NCI-H2196 treated with DMSO at 0.1 percent for 48 hours (cell line): ENCODE results near the gene ANXA7.
A peak's percentile ranks its signal among the peaks of the same experiment; 100 is the strongest.

ENCODE experiments used
- DNase-seq: peaks from one replicate; lab custom pipeline; 2025; ENCODE audit not compliant: unreplicated experiment; lab: John Stamatoyannopoulos, UW

The ANXA7 gene

DNA sequence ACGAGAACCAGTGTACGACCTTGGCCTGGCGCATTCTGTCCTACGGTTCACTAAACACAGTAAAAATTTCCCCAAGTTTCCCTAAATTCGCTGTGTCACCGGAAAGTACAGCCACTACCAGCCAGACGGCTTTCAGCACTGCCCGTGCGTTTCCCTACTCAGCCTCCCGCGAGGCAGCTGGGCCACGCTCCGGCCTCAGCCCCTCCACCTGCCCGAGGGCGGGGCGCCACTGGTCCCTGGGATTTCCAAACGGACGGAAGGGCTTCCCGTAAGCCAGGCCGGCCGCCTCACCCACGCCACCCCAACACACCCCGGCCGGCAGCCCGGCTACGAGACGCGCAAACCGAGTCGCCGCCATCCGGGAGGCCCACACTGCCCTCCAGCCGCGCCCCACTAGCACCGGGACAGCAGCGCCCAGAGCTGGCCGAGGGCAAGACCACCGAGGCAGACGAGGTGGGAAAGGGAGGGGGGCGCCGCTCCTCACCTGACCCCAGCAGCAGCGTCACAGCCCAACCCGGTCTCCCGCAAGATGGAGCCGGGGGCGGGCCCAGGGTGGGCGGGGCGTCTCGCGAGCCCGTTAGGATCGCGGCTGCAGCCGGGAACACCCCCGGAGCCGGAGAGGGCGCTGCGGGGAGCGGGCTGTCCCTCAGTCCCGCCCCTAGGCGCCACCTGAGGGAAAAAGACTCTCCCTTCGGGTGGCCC, at the start of gene ANXA7:
ANXA7 (minus strand) TSS at position 531 of the 702 bp plus-strand sequence. CDS start 13,202 bp downstream, outside the sequence.
- peak; percentile 69 for DNase-seq

DNA sequence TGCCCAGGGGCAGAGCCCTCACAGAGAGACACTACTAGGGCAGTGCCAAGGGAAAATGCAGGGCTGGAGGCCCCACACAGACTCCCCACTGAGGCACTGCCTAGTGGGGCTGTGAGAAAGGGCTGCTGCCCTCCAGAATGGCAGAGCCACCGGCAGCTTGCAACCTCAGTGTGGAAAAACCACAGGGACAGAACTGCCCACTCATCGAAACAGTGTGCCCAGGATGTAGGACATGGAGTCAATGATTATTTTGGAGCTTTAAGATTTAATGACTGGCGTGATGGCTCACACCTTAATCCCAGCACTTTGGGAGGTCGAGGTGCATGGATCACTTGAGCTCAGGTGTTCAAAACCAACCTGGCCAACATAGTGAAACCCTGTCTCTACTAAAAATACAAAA, 47.0 kb upstream of the ANXA7 start:
- no peak for DNase-seq

DNA sequence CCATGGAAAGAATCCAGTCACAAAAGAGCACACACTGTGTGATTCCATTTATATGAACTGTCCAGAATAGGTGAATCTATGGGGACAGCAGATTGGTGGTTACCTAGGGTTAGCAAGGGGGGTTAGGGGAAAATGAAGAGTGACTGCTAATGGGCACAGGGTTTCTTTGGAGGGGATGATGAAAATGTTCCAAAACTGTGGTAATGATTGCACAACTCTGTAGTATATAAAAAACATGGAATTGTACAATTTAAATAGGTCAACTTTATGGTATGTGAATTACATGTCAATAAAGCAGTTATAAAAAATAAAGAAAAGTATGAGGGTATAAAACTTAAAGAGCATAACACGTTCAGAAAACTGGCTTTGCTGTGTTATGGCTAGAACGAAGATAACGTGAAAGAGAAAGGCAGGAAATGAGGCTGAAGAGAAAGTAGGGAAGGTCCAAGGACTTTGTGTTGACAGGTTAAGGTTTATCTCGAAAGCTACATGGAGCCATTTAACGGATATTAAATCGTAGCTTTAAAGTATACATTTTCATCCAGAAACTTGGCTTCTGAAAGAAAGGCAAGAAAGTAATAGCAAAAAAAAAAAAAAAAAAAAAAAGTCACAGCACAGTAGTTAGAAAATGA, 45.9 kb upstream of the ANXA7 start:
- DNase-seq, result no peak

DNA sequence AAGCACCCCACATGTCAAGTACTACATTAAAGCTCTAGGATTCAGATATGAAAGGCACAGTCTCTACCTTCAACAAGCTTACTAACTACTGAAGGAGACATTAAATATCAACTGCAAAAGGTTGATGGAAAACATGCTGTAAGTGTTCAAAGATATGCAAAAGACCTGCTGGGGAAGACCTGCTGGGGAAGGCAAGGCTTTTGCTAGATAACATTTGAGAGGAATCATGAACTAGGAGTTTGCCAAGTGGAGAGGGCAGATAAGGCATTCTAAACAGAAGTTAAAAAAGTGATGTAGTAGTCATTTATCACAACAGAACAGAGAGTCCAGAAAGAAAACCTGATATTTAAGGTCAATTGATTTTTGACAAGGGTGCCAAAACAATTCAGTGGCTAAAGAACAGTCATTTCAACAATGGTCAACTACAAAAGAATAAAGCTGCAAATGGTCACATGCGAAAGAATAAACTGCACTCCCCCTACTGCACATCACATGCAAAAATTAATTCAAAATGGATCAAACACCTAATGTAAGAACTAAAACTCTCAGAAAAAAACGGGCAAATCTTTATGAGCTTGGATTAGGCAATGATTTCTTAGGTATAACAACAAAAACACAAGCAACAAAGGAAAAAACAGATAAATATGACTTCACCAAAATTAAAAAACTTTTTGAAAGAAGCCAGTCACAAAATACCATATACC, 42.5 kb upstream of the ANXA7 start:
- DNase-seq, result no peak

DNA sequence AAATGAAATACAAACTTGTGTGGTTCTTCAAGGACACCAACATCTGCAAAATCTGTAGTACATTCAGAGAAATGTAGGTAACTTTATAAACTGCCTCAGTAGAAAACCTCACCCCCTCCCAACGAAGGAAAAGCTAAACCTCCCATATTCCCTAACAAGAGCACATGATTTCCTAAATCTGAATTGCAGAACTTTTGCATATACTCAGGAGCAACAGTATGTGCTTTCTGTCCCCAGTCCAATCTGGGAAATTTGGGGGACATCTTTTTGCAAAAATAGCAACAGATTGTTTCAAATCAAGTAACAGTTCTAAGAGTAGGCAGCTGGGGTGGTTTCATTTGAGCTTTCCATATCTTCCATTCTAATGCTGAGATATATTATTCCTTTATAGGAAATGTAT, 35.3 kb upstream of the ANXA7 start:
- no peak for DNase-seq

DNA sequence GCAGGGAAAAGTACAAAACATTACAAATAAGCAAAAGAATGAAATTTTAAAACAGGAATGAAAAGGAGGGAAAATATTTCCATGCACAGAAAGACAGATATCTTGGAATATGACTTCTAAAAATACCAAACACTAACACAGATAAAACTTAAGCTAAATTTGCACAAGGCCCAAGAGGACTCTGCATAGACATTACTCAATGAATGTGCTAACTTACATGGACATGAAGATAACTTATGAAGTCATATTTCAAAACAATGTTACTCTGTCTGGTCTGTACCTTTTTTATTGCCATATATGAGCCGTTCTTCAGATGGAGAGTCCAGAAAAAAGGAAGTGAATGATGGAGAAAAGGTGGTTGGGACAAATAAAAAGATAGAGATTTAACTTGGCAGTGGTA, 34.5 kb upstream of the ANXA7 start:
- no peak for DNase-seq

DNA sequence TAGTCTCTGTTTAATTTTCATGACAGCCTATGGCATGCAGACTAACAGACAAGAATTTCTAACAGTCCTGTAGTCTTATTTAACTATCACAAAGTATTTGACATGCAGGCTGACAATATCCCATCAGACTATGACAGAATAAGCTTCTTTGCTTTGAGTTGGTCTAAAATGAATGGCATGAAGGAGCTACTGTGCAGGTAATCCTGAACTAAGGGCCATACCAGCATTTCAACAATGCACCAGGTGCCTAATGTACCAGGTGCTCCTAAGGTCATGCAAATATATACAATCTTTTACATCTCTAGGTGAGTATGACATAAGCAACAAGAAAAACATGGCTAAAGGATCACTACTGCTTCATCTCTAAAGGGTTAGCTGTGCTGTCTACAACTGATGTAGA, 33.1 kb upstream of the ANXA7 start:
- no peak for DNase-seq

DNA sequence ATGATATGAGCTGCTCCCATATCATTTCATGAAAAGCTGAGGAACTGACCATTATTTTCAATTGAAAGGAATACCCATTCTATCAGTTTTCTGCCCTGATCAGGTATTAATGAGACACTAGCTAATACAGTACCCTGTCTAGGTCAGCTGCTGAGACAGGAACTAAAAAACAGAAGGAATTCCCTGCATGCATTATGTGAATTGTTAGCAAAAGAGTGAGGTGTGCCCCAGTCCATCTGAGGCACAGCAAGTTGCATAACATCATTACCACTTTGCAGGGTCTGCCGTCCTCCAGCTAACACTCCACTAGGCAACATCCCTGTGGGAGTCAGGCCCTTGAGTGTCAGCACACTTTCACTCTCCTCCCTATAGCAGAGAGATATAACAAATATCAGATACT, 30.6 kb upstream of the ANXA7 start:
- DNase-seq, result no peak

DNA sequence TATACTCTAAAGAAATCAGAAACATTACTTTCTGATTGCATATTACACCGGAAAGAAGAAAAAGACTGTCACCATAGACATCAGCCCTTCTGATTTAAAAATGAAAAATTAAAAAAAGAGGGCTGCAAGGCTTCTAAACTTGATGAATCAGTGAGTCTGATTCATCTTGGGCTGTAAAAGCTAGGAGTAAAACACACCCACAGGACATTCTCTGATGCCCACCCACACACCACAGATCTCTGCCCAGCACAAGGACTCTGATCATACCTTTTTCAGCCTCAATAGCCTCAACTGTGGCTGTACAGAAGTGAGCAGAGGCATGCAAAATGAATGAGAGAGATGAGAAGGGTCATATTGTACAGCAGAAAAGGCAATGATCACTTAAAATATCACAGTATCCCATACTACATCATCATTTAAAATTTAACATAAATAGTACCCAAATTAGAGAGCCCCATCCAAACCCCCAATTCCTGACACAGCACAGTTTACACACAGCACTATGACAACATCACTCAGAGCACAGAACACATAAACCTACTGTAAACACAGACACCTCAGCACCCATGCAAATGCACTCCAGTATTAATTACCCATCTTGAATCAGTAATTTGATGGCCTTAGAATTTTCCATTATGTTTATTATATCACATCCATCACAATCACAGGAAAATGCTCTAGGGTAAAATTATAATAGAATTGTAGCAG, 25.9 kb upstream of the ANXA7 start:
- DNase-seq, result no peak

DNA sequence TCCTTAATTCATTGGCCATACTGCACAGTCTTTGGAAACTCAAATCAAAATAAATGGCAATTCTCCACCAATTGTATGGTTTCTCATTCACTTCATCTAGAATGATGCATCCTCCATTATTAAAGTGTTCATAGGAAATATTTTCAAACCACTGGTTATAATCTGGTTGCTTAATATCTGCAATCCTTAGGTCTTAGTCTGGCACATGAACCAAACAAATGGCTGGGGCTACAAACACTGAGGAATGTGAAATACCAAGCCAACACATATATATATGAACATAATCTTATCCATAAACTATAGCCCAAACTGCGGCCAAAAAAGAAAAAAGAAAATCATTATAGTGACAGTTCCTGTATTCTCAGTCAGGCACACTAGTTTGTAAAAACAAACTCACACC, 25.2 kb upstream of the ANXA7 start:
- DNase-seq, result no peak

DNA sequence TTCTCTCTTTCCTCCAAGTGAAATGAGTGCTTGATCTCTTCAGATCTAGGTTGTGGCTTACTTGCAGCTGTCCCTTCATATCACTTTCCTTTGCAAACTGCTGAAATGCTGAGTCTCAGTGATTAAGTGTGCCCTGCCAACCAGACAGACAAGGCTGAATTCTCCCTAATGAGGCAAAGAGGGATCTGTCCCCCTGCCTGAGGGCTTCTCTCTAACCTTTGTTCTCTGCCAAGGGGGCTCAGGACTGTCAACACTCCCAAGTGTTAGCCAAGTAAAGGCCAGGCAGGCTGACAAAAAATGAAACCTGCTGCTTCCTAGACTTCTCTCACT, 19.6 kb upstream of the ANXA7 start, which contains the start of gene MSS51:
MSS51 (minus strand) TSS at position 24 of the 330 bp plus-strand sequence. CDS start 5,277 bp downstream, outside the sequence.
- DNase-seq, result no peak

DNA sequence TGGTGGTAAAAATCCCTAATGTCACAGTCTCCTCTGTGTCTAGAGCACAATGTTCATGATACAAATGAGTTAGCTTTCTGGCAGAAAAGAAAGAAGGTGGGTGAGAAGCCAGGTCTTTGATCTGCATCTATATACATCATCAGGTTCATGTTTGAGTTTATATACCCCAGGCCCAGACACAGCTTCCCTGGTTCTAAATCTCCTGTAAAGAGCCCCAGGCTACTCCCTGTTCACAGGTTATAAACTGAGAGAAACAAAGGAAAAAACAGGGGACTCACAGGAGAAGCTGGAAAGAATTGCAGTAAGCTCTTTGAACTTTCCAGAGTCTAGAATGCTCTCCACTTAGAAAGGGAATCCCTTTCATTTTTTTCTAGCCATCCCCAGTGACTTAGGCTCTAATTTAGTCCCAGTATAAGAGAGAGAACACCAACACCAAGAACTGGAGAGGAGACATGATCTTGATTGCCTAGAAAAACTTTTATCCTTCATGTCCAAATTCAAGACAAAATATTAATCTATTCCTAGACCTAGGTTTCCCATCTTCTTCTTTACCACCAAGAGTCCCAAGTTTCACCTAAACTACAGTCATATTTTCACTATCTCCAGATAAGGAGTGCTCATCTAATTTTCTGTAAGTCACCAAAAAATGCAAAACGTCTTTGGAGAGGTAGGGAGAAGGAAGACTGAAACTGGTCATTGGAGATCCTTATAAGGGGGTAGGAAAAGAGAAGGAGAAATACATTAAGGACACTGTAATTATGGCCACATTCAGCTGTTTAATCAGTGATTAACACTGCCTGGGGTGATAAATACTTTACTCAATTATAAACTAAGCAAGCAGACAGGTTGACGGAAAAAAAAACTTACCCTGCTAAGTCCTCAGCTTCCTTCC, 19.0 kb upstream of the ANXA7 start:
- no peak for DNase-seq

DNA sequence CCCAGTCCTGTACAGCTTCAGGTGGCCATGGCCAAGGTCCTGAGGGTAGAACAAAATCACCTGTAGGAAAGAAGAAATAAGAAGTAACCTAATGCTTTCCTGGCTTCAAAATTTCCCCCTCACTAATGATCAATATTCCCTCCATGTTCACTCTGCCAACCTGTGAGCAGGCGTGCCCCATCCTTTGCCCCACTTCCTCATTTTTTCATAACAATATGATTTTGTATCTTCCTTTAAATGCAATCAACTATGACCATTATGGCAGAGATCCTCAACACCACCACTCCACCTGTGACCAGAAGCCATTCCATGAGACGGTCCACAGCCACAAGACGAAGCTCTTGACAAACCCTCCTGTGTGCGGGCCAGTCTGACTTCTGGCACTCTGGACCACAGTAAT, 12.5 kb upstream of the ANXA7 start:
- no peak for DNase-seq

DNA sequence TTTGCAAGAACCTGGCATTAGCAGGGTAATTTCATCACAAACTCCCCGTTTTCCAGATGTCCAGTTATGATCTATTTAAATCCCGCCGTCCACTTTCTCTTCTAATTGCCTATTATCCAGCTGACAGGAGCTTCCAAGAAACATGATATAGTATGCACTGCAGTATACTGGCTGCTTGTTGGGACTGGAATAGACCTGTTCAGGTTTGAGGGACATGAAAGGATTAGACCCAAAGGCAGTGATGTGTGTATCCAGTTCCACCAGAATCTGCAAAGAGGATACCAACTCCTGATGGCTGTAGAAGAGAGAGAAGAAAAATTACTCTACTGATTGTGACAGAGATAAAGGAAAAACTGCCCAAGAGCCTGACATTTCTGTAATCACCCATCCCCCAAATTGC, 10.6 kb upstream of the ANXA7 start:
- DNase-seq, result no peak

DNA sequence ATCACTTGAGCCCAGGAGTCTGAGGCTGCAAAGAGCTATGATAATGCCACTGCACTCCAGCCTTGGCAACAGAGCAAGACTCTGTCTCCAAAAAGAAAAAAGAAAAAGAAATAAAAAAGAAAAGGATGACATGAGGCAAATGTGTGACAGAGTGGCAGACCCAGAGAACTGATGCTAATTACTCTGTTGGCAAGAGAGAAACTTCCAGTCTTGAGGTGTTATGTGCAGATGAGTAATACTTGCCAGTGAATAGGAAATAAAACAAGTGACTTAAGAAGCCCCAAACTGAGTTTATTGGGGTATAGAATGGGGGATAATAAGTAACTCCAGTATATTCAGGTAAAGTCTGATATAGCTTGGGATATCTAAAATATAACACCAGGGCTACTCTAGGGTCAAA, 9.5 kb upstream of the ANXA7 start:
- no peak for DNase-seq

DNA sequence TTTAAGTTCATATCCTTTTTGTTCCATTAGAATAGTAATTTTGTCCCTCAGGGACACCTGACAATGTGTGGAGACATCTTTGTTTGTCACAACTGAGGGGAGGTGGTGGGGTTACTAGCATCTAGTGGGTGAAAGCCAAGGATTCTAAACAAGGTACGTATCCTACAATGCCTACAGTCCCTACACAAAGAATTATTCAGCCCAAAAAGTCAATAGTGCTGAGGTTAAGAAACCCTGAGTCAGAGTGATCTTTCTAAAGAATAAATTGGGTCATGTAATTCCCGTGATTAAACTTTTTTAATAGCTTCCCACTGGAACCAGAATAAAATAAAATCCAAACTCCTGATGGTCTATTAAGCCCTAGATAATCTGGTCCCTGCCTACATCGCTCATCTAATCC, 2.7 kb upstream of the ANXA7 start:
- DNase-seq, result no peak

DNA sequence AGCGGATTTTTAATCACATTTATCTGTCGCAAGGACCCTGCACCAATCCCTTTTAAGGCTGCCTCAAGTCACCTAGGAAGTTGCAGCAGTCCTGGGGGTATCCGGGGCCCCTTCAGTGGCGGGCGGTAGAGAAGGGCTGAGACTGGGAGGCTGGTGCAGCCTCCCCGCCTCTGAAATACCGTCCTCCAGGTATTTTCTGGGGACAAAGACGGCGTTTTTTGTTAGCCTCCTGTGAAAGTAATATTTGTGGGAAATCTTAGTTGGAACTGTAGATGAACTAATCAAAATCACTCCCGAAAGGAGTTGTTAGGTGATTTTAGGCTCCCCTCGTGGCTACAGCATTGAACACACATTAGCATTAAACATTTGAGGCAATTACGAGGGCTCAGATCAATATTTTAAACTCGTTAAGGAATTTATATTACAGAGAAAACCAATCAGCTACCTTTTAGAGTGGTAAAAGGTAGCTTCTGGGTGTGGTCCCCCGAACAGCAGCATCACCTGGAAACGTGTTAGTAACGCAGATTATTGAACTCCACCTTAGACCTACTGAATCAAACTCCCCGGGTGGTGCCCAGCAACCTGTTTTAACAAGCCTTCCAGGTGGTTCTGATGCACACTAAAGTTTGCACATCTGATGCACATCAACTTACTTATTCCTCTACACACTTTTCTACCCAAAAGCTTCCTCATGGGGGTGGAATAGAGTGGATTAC, 530 bp upstream of the ANXA7 start:
- DNase-seq, result no peak

DNA sequence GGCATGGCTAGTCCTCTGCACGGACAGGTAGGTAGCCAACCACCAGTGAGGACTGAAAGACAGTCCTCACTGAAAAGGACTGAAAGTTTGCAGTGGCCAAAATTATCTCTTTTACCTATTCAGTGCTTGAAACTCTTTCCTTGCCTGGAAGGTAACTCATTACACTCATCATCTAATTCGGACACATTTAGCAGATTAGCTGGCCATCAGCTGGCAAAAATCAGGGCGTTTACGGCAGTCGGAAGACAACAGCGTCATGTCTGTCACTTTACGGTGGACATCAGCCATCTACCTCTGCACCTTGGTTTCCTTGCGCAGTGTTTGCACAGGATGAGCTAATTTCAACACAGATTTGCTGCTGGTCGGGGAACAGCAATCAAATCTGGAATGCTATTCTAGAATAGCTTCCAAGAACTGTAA, 740 bp downstream of the ANXA7 start:
- DNase-seq, result peak; percentile 5

DNA sequence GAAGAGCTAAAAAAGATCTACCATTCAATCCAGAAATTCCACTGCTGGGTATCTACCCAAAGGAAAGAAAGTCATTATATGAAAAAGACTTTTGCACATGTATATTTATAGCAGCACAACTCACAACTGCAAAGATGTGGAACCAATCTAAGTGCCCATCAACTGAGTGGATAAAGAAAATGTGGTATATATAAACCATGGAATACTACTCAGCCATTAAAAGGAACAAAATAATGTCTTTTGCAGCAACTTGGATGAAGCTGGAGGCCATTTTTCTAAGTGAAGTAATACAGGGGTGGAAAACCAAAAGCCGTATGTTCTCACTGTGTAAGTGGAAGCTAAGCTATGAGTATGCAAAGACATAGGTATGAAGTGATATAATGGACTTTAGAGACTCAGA, 3.0 kb downstream of the ANXA7 start:
- DNase-seq, result no peak

DNA sequence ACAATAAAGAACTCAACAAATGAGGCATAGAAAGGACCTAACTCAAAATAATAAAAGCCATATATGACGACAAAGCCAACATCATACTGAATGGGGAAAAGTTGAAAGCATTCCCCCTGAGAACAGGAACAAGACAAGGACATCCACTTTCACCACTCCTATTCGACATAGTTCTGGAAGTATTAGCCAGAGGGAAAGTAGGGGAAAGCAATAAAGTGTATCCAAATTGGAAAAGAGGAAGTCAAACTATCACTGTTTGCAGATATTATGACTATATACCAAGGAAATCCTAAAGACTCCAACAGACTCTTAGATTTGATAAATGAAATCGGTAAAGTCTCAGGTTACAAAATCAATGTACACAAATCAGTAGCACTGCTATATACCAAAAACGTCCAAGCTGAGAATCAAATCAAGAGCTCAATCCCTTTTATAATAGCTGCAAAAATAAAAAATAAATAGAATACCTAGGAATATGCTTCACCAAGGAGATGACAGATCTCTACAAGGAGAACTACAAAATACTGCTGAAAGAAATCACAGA, 4.8 kb downstream of the ANXA7 start:
- DNase-seq, result no peak
